Measurements from ENCODE around the gene MOXD1.

Gene MOXD1

GRCh38 chr6:132412656-132413498 lies 11.6 kb upstream of the MOXD1 start:
- Histone ChIP-seq H3K27ac (ENCODE audit: low read depth, low read length, poor library complexity, severe bottlenecking) (no peak overlapping the region), H4K20me1 (ENCODE audit: insufficient read depth, low read length) (no peaks in the 10 kb centered on the region), H2AFZ (ENCODE audit: low read length) (no peak overlapping the region), H3K79me2 (ENCODE audit: insufficient read depth, low read length) (no peaks in the 10 kb centered on the region), H3K4me3 (ENCODE audit: low read depth, low read length, poor library complexity, severe bottlenecking) (no peak overlapping the region), H3K36me3 (ENCODE audit: insufficient read depth, low read length) (no peaks in the 10 kb centered on the region; the same call in 1 of the 2 replicates), H3K9ac (ENCODE audit: low read length) (no peak overlapping the region), H3F3A (ENCODE audit: insufficient read depth, low read length) (no peaks in the 10 kb centered on the region), H3K9me2 (ENCODE audit: low read depth, low read length) (no peaks in the 10 kb centered on the region), H3K4me1 (ENCODE audit: insufficient read depth, low read length, severe bottlenecking) (no peaks in the 10 kb centered on the region), H3K27me3 (ENCODE audit: insufficient read depth, low read length) (no peaks in the 10 kb centered on the region; the same call in 1 of the 2 replicates), H3K9me3 (ENCODE audit: low read length) (peaks cover 12% of the 10 kb centered on the region; the same call in 1 of the 2 replicates), H3K4me2 (ENCODE audit: low read length) (no peak overlapping the region)
- no peak for TF ChIP-seq EZH2 (IDR thresholded peaks at IDR 0.05; ENCODE audit: borderline replicate concordance, low read length)
- TF ChIP-seq, protein P1, sequence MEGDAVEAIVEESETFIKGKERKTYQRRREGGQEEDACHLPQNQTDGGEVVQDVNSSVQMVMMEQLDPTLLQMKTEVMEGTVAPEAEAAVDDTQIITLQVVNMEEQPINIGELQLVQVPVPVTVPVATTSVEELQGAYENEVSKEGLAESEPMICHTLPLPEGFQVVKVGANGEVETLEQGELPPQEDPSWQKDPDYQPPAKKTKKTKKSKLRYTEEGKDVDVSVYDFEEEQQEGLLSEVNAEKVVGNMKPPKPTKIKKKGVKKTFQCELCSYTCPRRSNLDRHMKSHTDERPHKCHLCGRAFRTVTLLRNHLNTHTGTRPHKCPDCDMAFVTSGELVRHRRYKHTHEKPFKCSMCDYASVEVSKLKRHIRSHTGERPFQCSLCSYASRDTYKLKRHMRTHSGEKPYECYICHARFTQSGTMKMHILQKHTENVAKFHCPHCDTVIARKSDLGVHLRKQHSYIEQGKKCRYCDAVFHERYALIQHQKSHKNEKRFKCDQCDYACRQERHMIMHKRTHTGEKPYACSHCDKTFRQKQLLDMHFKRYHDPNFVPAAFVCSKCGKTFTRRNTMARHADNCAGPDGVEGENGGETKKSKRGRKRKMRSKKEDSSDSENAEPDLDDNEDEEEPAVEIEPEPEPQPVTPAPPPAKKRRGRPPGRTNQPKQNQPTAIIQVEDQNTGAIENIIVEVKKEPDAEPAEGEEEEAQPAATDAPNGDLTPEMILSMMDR (IDR thresholded peaks at IDR 0.05; ENCODE audit: low read length): no peak

DNA sequence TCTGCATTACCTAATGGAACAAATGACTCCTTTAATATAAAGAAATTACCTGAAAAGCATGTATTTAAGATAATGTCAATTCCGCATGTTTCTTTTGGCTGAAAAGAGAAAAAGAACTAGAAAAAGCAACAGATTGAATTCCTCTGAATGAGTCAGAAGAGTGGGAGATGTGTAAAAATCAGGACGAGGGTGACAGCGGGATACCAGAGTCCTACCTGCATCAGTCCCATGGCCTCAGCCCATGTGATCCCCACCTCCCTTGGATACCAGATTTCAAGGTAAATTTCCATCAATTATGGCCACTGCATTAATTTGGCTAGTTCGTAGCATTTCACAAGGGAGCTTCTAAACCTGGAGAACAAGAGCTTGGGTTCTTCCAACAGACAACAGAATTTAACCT lies 10.0 kb upstream of the MOXD1 start:
- H3K4me3 ChIP-seq (ENCODE audit: low read depth, low read length, poor library complexity, severe bottlenecking): no peak overlapping the region
- no peaks in the 10 kb centered on the region; the same call in 1 of the 2 replicates for H3K27me3 ChIP-seq (ENCODE audit: insufficient read depth, low read length)
- no peaks in the 10 kb centered on the region for H3K9me2 ChIP-seq (ENCODE audit: low read depth, low read length)
- TF ChIP-seq, protein P1 (IDR thresholded peaks at IDR 0.05; ENCODE audit: low read length): no peak
- no peak for TF ChIP-seq EZH2 (IDR thresholded peaks at IDR 0.05; ENCODE audit: borderline replicate concordance, low read length)
- H3K27ac ChIP-seq (ENCODE audit: low read depth, low read length, poor library complexity, severe bottlenecking): no peak overlapping the region
- no peak overlapping the region for H2AFZ ChIP-seq (ENCODE audit: low read length)
- H3K79me2 ChIP-seq (ENCODE audit: insufficient read depth, low read length): no peaks in the 10 kb centered on the region
- no peak overlapping the region for H3K9ac ChIP-seq (ENCODE audit: low read length)
- H3K9me3 ChIP-seq (ENCODE audit: low read length): peaks cover 6% of the 10 kb centered on the region; the same call in 1 of the 2 replicates
- no peak overlapping the region for H3K4me2 ChIP-seq (ENCODE audit: low read length)
- H3K36me3 ChIP-seq (ENCODE audit: insufficient read depth, low read length): no peaks in the 10 kb centered on the region; the same call in 1 of the 2 replicates
- H3F3A ChIP-seq (ENCODE audit: insufficient read depth, low read length): no peaks in the 10 kb centered on the region
- H4K20me1 ChIP-seq (ENCODE audit: insufficient read depth, low read length): no peaks in the 10 kb centered on the region
- H3K4me1 ChIP-seq (ENCODE audit: insufficient read depth, low read length, severe bottlenecking): no peaks in the 10 kb centered on the region

DNA sequence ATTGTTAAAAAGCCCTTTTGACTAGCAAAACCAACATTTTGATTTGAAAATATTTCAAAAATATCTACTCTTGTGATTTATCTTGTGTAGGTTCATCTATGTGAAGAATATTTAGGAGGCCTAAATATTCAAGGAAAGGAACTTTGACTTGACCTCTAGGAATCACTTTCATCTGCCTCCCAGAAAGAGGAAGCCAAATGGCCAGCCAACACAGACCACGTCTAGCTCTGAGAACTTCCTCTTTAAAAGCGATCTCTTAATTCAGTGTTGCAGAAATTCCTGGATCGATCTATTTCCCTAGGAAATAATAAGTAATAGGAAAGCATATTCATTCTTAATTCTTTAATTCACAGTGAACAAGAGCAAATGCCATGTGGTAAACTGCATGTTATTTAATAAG lies 9.6 kb upstream of the MOXD1 start:
- H3K9me3 ChIP-seq (ENCODE audit: low read length): 0 out of 2 replicates have a peak, but pooled peaks cover 1% of the 10 kb centered on the region

More for the DNA sequence above, 9.6 kb upstream of the MOXD1 start:
- H4K20me1 ChIP-seq (ENCODE audit: insufficient read depth, low read length): no peaks in the 10 kb centered on the region
- H3K4me2 ChIP-seq (ENCODE audit: low read length): no peak overlapping the region
- H3K27me3 ChIP-seq (ENCODE audit: insufficient read depth, low read length): no peaks in the 10 kb centered on the region; the same call in 1 of the 2 replicates
- H2AFZ ChIP-seq (ENCODE audit: low read length): no peak overlapping the region
- no peak for TF ChIP-seq EZH2 (IDR thresholded peaks at IDR 0.05; ENCODE audit: borderline replicate concordance, low read length)
- TF ChIP-seq, protein P1 (IDR thresholded peaks at IDR 0.05; ENCODE audit: low read length): no peak
- H3K27ac ChIP-seq (ENCODE audit: low read depth, low read length, poor library complexity, severe bottlenecking): no peak overlapping the region
- no peaks in the 10 kb centered on the region for H3K4me1 ChIP-seq (ENCODE audit: insufficient read depth, low read length, severe bottlenecking)
- no peak overlapping the region for H3K9ac ChIP-seq (ENCODE audit: low read length)
- H3K4me3 ChIP-seq (ENCODE audit: low read depth, low read length, poor library complexity, severe bottlenecking): no peak overlapping the region
- H3K79me2 ChIP-seq (ENCODE audit: insufficient read depth, low read length): no peaks in the 10 kb centered on the region
- H3F3A ChIP-seq (ENCODE audit: insufficient read depth, low read length): no peaks in the 10 kb centered on the region
- H3K36me3 ChIP-seq (ENCODE audit: insufficient read depth, low read length): no peaks in the 10 kb centered on the region
- H3K9me2 ChIP-seq (ENCODE audit: low read depth, low read length): no peaks in the 10 kb centered on the region

Data from OCI-LY1 (cell line).